SH-SY5Y (cell line): ENCODE measurements around the gene CRACDL.

Experiments used
- GATA2 ChIP-seq: IDR thresholded peaks from 2 replicates; pipeline ENCODE4 v1.6.1; 2011; ENCODE audit warnings: mild to moderate bottlenecking, low read depth, low read length
- GATA3 ChIP-seq: IDR thresholded peaks from 2 replicates; pipeline ENCODE4 v1.6.1; 2011; ENCODE audit warnings: low read depth, mild to moderate bottlenecking, low read length, moderate library complexity

DNA sequence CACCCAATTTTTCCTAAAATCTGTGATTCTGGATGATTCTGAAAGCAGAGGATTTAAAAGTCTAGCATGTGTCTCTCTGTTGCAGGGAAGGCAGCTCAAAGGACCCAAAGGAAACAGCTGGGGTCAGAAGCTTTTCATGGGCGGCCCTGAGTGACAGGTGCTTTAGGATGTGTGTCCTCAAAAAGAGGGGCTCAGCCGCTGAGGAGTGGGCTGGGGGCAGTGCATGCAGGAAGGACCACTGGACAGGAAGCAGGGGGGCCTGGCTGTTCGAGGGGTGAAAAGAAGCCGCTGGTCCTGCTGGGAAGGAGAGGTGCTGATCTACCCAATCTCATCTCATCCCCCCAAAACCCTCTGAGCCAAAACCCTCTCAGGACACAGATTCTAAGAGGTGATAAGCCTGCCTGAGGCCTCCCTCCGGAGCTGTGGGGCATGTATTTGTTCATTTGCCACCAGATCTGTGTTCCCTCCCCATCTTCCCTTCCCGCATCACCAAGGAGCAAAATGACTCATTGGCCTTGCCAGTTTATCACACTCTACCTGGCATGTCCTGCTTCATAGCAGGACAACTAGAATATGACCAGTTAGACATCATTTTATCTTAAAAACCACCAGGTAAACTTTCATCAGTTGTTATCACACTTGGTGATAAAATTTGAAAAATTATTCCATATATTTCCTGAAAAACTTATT lies 106.3 kb downstream of the CRACDL start:
- TF ChIP-seq GATA3: no peak
- no peak for TF ChIP-seq GATA2
